ENCODE results near the gene NSUN6. TPM values are rescaled to one million over a fixed set of nuclear protein-coding genes. Genes with fewer than 3 reads are reported as not detected.

NSUN6 gene
- total RNA-seq, 1 experiment from 2014 or later: 15.1 TPM

- TF ChIP-seq ARID4B (CRISPR knock-in tag; IDR thresholded peaks at IDR 0.05; ENCODE audit: borderline replicate concordance): no peak
- TF ChIP-seq, protein P1, sequence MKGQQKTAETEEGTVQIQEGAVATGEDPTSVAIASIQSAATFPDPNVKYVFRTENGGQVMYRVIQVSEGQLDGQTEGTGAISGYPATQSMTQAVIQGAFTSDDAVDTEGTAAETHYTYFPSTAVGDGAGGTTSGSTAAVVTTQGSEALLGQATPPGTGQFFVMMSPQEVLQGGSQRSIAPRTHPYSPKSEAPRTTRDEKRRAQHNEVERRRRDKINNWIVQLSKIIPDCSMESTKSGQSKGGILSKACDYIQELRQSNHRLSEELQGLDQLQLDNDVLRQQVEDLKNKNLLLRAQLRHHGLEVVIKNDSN (CRISPR knock-in tag; IDR thresholded peaks at IDR 0.05): no peak
- no peak for TF ChIP-seq ZNF232 (CRISPR knock-in tag; IDR thresholded peaks at IDR 0.05)
- no peak for TF ChIP-seq ZNF219 (CRISPR knock-in tag; IDR thresholded peaks at IDR 0.05; ENCODE audit: borderline replicate concordance)
- no peak for TF ChIP-seq SP1 (CRISPR knock-in tag; conservative IDR thresholded peaks at IDR 0.05)
- no peak for TF ChIP-seq RELA (CRISPR knock-in tag; IDR thresholded peaks at IDR 0.05; ENCODE audit: borderline replicate concordance)
Measured at GRCh38 chr10:18498998-18499397, 152.4 kb downstream of the NSUN6 start (continued).

DNA sequence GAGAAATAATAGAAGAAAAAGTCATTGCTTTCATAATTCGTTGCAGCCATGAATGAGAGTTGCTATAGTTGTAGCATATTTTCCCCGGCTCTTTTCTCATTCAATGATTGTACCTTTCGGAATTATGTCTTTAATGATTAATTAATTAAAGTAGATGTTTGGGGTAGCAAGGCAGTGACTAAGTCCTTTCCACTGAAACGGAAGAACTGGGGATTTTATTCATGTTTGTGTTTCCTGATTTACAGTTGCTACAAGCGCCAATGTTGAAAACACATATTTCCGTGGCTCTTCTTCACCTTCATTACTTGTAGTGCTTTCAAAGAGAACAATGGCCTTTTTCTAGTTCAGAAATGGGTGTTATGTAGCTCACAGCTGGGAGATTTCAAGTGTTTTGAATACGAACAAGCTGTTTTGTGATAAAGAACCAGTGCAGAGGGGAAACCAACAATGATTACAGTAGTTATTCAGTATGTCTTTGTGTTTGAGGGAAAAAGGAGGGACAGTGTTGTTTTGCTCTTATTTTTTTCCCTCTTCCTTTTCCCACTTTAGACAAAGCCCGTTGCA is 153.5 kb downstream of the NSUN6 start:
- peaks cover 15% of the 10 kb centered on the region for H3K4me1 Mint-ChIP-seq
- POLR2A ChIA-PET: no interaction called here
- H3K27me3 Mint-ChIP-seq (ENCODE audit: low read depth): no peaks in the 10 kb centered on the region
- CTCF ChIA-PET: no interaction called here
- H3K36me3 Mint-ChIP-seq: no peaks in the 10 kb centered on the region
- peak overlapping the region; percentile 66; the same call in 1 of the 2 replicates for H3K27ac Mint-ChIP-seq
- DNase-seq (ENCODE audit: low spot score): no peak
- no peaks in the 10 kb centered on the region for H3K9me3 Mint-ChIP-seq
- no peak for ATAC-seq
- TF ChIP-seq SP1 (CRISPR knock-in tag; conservative IDR thresholded peaks at IDR 0.05) (no peak), PREB (CRISPR knock-in tag; IDR thresholded peaks at IDR 0.05; ENCODE audit: borderline replicate concordance) (no peak), FOXK1 (CRISPR knock-in tag; IDR thresholded peaks at IDR 0.05) (no peak), FOXP1 (CRISPR knock-in tag; IDR thresholded peaks at IDR 0.05; ENCODE audit: borderline replicate concordance) (no peak), OVOL2 (CRISPR knock-in tag; IDR thresholded peaks at IDR 0.05; ENCODE audit: borderline replicate concordance) (no peak), ETV6 (CRISPR knock-in tag; IDR thresholded peaks at IDR 0.05) (no peak), E2F4 (CRISPR knock-in tag; IDR thresholded peaks at IDR 0.05; ENCODE audit: borderline replicate concordance, low read depth) (no peak), JUN (CRISPR knock-in tag; IDR thresholded peaks at IDR 0.05) (no peak)
- TF ChIP-seq, protein P2, sequence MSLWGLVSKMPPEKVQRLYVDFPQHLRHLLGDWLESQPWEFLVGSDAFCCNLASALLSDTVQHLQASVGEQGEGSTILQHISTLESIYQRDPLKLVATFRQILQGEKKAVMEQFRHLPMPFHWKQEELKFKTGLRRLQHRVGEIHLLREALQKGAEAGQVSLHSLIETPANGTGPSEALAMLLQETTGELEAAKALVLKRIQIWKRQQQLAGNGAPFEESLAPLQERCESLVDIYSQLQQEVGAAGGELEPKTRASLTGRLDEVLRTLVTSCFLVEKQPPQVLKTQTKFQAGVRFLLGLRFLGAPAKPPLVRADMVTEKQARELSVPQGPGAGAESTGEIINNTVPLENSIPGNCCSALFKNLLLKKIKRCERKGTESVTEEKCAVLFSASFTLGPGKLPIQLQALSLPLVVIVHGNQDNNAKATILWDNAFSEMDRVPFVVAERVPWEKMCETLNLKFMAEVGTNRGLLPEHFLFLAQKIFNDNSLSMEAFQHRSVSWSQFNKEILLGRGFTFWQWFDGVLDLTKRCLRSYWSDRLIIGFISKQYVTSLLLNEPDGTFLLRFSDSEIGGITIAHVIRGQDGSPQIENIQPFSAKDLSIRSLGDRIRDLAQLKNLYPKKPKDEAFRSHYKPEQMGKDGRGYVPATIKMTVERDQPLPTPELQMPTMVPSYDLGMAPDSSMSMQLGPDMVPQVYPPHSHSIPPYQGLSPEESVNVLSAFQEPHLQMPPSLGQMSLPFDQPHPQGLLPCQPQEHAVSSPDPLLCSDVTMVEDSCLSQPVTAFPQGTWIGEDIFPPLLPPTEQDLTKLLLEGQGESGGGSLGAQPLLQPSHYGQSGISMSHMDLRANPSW (CRISPR knock-in tag; conservative IDR thresholded peaks at IDR 0.05; ENCODE audit: low read depth): no peak
- TF ChIP-seq, protein P3, sequence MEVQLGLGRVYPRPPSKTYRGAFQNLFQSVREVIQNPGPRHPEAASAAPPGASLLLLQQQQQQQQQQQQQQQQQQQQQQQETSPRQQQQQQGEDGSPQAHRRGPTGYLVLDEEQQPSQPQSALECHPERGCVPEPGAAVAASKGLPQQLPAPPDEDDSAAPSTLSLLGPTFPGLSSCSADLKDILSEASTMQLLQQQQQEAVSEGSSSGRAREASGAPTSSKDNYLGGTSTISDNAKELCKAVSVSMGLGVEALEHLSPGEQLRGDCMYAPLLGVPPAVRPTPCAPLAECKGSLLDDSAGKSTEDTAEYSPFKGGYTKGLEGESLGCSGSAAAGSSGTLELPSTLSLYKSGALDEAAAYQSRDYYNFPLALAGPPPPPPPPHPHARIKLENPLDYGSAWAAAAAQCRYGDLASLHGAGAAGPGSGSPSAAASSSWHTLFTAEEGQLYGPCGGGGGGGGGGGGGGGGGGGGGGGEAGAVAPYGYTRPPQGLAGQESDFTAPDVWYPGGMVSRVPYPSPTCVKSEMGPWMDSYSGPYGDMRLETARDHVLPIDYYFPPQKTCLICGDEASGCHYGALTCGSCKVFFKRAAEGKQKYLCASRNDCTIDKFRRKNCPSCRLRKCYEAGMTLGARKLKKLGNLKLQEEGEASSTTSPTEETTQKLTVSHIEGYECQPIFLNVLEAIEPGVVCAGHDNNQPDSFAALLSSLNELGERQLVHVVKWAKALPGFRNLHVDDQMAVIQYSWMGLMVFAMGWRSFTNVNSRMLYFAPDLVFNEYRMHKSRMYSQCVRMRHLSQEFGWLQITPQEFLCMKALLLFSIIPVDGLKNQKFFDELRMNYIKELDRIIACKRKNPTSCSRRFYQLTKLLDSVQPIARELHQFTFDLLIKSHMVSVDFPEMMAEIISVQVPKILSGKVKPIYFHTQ (CRISPR knock-in tag; IDR thresholded peaks at IDR 0.05): no peak
- TF ChIP-seq, protein P4, sequence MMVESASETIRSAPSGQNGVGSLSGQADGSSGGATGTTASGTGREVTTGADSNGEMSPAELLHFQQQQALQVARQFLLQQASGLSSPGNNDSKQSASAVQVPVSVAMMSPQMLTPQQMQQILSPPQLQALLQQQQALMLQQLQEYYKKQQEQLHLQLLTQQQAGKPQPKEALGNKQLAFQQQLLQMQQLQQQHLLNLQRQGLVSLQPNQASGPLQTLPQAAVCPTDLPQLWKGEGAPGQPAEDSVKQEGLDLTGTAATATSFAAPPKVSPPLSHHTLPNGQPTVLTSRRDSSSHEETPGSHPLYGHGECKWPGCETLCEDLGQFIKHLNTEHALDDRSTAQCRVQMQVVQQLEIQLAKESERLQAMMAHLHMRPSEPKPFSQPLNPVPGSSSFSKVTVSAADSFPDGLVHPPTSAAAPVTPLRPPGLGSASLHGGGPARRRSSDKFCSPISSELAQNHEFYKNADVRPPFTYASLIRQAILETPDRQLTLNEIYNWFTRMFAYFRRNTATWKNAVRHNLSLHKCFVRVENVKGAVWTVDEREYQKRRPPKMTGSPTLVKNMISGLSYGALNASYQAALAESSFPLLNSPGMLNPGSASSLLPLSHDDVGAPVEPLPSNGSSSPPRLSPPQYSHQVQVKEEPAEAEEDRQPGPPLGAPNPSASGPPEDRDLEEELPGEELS (CRISPR knock-in tag; IDR thresholded peaks at IDR 0.05): no peak
- H3K4me3 Mint-ChIP-seq: no peak overlapping the region

All from WTC11 (cell line).